Thyroid gland (tissue), 4 donors: ENCODE measurements around the gene WDR74.

Experiments
- POLR2A ChIP-seq, 2 donors: fragments of 450-650 bp; IDR thresholded peaks; one replicate each; pipeline ENCODE4 v1.6.1; 2017; ENCODE audit warnings: antibody characterized with exemption in 2 of 2, mild to moderate bottlenecking in 2 of 2, moderate library complexity in 1 of 2
- TF ChIP-seq, protein P1 (sequence below), 6 experiments: fragments of 200-600 bp in 3 of 6; fragments of 450-650 bp in 3 of 6; sonication (generic) in 3 of 6; IDR thresholded peaks; one replicate each; pipeline ENCODE4 v1.5.1; 2016 to 2019; ENCODE audit warnings: antibody characterized with exemption in 6 of 6, mild to moderate bottlenecking in 2 of 6, inconsistent platforms in 1 of 6, moderate library complexity in 1 of 6

DNA sequence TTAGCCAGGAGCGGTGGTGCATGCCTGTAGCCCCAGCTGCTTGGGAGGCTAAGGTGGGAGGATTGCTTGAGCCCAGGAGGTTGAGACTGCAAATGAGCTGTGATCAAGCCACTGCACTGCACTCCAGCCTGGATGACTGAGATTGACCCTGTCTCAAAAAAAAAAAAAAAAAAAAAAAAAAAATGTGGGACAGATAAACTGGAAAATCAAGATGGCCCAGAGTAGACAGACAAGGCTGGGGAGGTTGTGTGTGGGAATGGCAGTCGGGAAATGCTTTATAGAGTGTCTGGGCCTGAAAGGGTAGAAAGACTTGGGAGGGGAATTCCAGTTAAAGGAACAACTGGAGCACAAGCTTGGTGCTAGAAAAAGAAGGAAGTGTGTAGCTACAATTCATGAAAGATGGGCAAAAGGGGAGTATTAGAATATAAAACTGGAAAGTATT, 18.2 kb upstream of the WDR74 start:
- TF ChIP-seq, protein P1, sequence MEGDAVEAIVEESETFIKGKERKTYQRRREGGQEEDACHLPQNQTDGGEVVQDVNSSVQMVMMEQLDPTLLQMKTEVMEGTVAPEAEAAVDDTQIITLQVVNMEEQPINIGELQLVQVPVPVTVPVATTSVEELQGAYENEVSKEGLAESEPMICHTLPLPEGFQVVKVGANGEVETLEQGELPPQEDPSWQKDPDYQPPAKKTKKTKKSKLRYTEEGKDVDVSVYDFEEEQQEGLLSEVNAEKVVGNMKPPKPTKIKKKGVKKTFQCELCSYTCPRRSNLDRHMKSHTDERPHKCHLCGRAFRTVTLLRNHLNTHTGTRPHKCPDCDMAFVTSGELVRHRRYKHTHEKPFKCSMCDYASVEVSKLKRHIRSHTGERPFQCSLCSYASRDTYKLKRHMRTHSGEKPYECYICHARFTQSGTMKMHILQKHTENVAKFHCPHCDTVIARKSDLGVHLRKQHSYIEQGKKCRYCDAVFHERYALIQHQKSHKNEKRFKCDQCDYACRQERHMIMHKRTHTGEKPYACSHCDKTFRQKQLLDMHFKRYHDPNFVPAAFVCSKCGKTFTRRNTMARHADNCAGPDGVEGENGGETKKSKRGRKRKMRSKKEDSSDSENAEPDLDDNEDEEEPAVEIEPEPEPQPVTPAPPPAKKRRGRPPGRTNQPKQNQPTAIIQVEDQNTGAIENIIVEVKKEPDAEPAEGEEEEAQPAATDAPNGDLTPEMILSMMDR (IDR thresholded peaks at IDR 0.05) = no peak
- no peak for TF ChIP-seq POLR2A (IDR thresholded peaks at IDR 0.05)
